Osteoblast (primary cell): ENCODE data around the gene ELSPBP1. TPM values are rescaled to one million over a fixed set of nuclear protein-coding genes. Genes with fewer than 3 reads are reported as not detected.

Experiments
- DNase-seq: peaks from one replicate; pipeline ENCODE4 v3.0.0; 2011; ENCODE audit warnings: low spot score, mixed read lengths; ENCODE audit not compliant: insufficient read length; ENCODE audit errors: missing footprints
- H2AFZ ChIP-seq: 2 replicates; pipeline ENCODE4 v1.6.0; 2011; ENCODE audit warnings: mild to moderate bottlenecking, low read length
- H3K27ac ChIP-seq: 2 replicates; pipeline ENCODE4 v1.5.1; 2011; ENCODE audit warnings: mild to moderate bottlenecking, low read depth, low read length, moderate library complexity
- H3K27me3 ChIP-seq: 2 replicates; pipeline ENCODE4 v1.6.0; 2012; ENCODE audit warnings: mild to moderate bottlenecking, control low read depth, inconsistent platforms, low read length, moderate library complexity; ENCODE audit not compliant: insufficient read depth
- H3K36me3 ChIP-seq: 2 replicates; pipeline ENCODE4 v1.5.1; 2011; ENCODE audit warnings: mild to moderate bottlenecking, low read length, control low read depth, moderate library complexity; ENCODE audit not compliant: insufficient read depth
- H3K4me1 ChIP-seq: 2 replicates; pipeline ENCODE4 v1.5.1; 2011; ENCODE audit warnings: mild to moderate bottlenecking, low read length, control low read depth, moderate library complexity; ENCODE audit not compliant: insufficient read depth
- H3K4me2 ChIP-seq: 2 replicates; pipeline ENCODE4 v1.6.0; 2011; ENCODE audit warnings: mild to moderate bottlenecking, low read length; ENCODE audit not compliant: insufficient read depth
- H3K4me3 ChIP-seq: fragments of 200-600 bp; sonication (generic); 3 replicates; pipeline ENCODE4 v1.5.1; 2012; ENCODE audit warnings: mild to moderate bottlenecking, low read length, inconsistent platforms; ENCODE audit not compliant: insufficient read depth
- H3K79me2 ChIP-seq: 2 replicates; pipeline ENCODE4 v1.6.0; 2012; ENCODE audit warnings: mild to moderate bottlenecking, low read length, control low read depth, inconsistent platforms; ENCODE audit not compliant: insufficient read depth
- H3K9me3 ChIP-seq: 2 replicates; pipeline ENCODE4 v1.5.1; 2011; ENCODE audit warnings: low read depth, low read length, control low read depth
- H4K20me1 ChIP-seq: 2 replicates; pipeline ENCODE4 v1.6.0; 2012; ENCODE audit warnings: mild to moderate bottlenecking, low read length, control low read depth; ENCODE audit not compliant: insufficient read depth
- total RNA-seq: library from RNA; depleted of rRNA; stranded (reverse); fragments of >200 nt; gene quantifications from 2 replicates; pipeline ENCODE4 v1.2.3, GENCODE V29; 2012
- TF ChIP-seq, protein P1 (sequence below): IDR thresholded peaks from 2 replicates; pipeline ENCODE4 v1.5.1; 2011; ENCODE audit warnings: mild to moderate bottlenecking, low read depth, low read length, moderate library complexity; ENCODE audit errors: extremely low read depth

Gene ELSPBP1
- total RNA-seq, 1 donor = not detected

DNA sequence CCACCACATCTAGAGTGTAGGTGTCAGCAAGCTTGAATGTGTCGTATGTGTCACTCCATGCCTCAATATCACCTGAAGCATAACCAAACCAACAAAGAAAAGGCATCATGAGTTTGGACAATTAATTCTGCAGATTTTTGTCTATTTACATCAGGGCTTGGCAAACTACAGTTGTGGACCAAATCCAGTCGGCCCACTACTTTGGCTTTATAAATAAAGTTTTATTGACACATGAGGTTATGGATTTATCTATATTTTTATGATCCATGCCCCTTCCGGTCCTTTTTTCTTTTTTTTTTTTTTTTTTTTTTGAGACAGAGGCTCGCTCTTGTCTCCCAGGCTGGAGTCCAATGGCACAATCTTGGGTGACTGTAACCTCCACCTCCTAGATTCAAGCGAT lies 58.6 kb downstream of the ELSPBP1 start:
- H3K4me2 ChIP-seq = no peak overlapping the region
- H3K27ac ChIP-seq = no peak overlapping the region
- no peaks in the 10 kb centered on the region for H3K36me3 ChIP-seq
- DNase-seq = no peak
- no peaks in the 10 kb centered on the region for H4K20me1 ChIP-seq
- H3K79me2 ChIP-seq = no peaks in the 10 kb centered on the region
- H3K4me1 ChIP-seq = no peaks in the 10 kb centered on the region
- peaks cover 3% of the 10 kb centered on the region for H3K27me3 ChIP-seq
- H3K9me3 ChIP-seq = no peaks in the 10 kb centered on the region
- H3K4me3 ChIP-seq = no peak overlapping the region
- H2AFZ ChIP-seq = no peak overlapping the region
- TF ChIP-seq, protein P1, sequence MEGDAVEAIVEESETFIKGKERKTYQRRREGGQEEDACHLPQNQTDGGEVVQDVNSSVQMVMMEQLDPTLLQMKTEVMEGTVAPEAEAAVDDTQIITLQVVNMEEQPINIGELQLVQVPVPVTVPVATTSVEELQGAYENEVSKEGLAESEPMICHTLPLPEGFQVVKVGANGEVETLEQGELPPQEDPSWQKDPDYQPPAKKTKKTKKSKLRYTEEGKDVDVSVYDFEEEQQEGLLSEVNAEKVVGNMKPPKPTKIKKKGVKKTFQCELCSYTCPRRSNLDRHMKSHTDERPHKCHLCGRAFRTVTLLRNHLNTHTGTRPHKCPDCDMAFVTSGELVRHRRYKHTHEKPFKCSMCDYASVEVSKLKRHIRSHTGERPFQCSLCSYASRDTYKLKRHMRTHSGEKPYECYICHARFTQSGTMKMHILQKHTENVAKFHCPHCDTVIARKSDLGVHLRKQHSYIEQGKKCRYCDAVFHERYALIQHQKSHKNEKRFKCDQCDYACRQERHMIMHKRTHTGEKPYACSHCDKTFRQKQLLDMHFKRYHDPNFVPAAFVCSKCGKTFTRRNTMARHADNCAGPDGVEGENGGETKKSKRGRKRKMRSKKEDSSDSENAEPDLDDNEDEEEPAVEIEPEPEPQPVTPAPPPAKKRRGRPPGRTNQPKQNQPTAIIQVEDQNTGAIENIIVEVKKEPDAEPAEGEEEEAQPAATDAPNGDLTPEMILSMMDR = no peak

DNA sequence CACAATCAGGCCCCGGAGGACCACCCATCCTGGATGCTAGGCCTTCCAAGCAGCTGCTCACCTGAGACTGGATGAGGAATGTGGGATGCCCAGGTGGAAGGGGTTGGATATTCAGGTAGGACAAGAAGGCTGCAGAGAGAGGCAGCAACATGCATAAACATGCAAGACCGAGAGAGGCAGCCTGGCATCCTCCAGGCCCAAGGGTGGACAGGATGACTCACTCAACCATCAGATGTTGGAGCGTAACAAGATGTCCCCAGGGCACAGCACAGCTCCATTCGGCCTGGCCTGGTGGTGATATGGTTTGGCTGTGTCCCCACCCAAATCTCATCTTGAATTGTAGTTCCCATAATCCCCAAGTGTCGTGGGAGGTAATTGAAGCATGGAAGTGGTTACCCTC lies 59.4 kb downstream of the ELSPBP1 start:
- DNase-seq = peak; percentile 43
- H3K4me3 ChIP-seq = no peak overlapping the region
- no peak overlapping the region for H2AFZ ChIP-seq
- no peaks in the 10 kb centered on the region for H3K9me3 ChIP-seq
- TF ChIP-seq, protein P1 = no peak
- H3K27me3 ChIP-seq = peaks cover 3% of the 10 kb centered on the region
- H3K27ac ChIP-seq = no peak overlapping the region
- H3K4me2 ChIP-seq = no peak overlapping the region
- H4K20me1 ChIP-seq = no peaks in the 10 kb centered on the region
- H3K4me1 ChIP-seq = no peaks in the 10 kb centered on the region
- H3K79me2 ChIP-seq = no peaks in the 10 kb centered on the region
- H3K36me3 ChIP-seq = no peaks in the 10 kb centered on the region

- H4K20me1 ChIP-seq = no peaks in the 10 kb centered on the region
- no peaks in the 10 kb centered on the region for H3K9me3 ChIP-seq
- H3K4me1 ChIP-seq = no peaks in the 10 kb centered on the region
- H3K79me2 ChIP-seq = no peaks in the 10 kb centered on the region
- TF ChIP-seq, protein P1 = no peak
- no peak overlapping the region for H3K4me3 ChIP-seq
- DNase-seq = no peak
- no peak overlapping the region for H2AFZ ChIP-seq
- H3K27ac ChIP-seq = no peak overlapping the region
- no peaks in the 10 kb centered on the region for H3K36me3 ChIP-seq
- peaks cover 10% of the 10 kb centered on the region for H3K27me3 ChIP-seq
- H3K4me2 ChIP-seq = no peak overlapping the region
These were observed 64.9 kb downstream of the ELSPBP1 start for GRCh38 chr19:48059331-48059730.

GRCh38 chr19:48060381-48060780 lies 65.9 kb downstream of the ELSPBP1 start:
- no peaks in the 10 kb centered on the region for H3K36me3 ChIP-seq
- no peak overlapping the region for H2AFZ ChIP-seq
- no peak overlapping the region for H3K27ac ChIP-seq
- H3K9me3 ChIP-seq = no peaks in the 10 kb centered on the region
- H3K4me1 ChIP-seq = no peaks in the 10 kb centered on the region
- DNase-seq = peak; percentile 46
- no peak overlapping the region for H3K4me3 ChIP-seq
- TF ChIP-seq, protein P1 = no peak
- no peaks in the 10 kb centered on the region for H3K79me2 ChIP-seq
- H4K20me1 ChIP-seq = no peaks in the 10 kb centered on the region
- peaks cover 10% of the 10 kb centered on the region for H3K27me3 ChIP-seq
- no peak overlapping the region for H3K4me2 ChIP-seq
